ENCODE results near the gene PLA2G4F.

The PLA2G4F gene

DNA sequence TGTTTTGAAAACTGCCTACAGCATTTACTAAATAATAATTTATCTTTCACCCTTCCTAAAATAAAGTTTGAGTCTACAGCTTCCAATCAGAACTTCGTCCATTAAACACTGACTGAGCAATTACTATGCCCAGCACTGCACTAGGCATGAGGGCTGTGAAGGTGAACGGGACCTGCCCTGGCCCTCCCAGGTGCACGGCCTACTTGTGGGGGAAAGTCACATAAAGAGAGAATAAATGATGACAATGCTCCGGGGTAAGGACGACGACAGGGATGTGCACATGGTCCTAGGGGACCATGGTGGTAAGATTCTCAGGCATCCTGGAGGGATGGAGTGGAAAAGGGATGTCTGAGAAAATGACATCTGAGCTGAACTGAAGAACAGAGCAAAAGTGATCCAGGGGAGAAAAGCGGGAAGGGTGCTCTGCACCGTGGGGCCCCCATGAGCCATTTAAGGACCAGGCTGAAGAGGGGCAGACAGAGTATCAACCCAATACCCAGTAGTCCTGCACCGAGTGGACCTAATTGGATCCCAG, 11.5 kb downstream of the PLA2G4F start:
- H3K4me2 ChIP-seq (ENCODE audit: low read length), result no peak overlapping the region

DNA sequence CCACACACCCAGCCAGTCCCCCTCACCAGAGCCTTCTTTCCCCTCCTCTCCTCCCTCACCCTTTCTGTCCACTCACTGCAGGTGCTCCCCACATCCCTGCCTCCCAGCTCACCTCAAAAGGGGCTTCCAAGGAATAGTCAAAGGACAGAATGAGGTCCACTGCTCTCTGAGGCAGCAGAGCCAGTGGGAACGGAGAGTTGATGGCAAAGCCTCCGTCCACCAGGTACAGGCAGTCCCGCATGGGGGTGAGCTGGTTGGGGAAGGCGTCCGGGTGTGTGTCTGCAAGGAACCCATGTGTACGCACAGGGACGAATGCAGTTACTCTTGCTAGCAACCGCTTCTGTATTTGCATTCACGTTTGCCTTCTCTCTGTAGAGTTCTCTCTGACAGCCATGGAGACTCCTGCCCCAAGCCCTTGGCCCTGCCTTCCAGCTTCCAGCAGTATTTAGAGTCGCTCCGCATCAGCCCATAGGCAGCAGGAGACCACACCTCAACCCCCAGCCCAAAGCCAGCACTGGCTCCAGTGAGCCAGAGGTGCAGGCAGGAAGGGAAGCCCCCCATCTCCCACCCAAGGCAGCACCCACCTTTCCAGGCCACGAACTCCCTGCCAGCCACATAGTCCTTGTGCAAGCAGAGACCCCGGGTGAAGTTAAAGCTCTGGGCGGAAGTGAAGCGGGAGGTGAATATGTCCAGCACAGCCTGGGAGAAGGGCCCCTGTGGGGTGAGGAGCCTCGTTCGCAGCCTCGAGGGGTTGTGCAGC, 12.4 kb downstream of the PLA2G4F start:
- Histone ChIP-seq H3K4me1 (no peaks in the 10 kb centered on the region), H3K36me3 (ENCODE audit: control insufficient read depth, insufficient read depth, low read length) (no peaks in the 10 kb centered on the region), H3K4me3 (ENCODE audit: low read depth, low read length) (no peak overlapping the region), H3K27ac (no peak overlapping the region), H3K27me3 (ENCODE audit: control insufficient read depth, insufficient read depth, low read length) (no peaks in the 10 kb centered on the region), H3K9me3 (ENCODE audit: control insufficient read depth, low read length) (no peaks in the 10 kb centered on the region), H3K9ac (no peak overlapping the region), H2AFZ (no peak overlapping the region), H3K79me2 (no peaks in the 10 kb centered on the region), H3K4me2 (ENCODE audit: low read length) (no peak overlapping the region)
- TF ChIP-seq, protein P1, sequence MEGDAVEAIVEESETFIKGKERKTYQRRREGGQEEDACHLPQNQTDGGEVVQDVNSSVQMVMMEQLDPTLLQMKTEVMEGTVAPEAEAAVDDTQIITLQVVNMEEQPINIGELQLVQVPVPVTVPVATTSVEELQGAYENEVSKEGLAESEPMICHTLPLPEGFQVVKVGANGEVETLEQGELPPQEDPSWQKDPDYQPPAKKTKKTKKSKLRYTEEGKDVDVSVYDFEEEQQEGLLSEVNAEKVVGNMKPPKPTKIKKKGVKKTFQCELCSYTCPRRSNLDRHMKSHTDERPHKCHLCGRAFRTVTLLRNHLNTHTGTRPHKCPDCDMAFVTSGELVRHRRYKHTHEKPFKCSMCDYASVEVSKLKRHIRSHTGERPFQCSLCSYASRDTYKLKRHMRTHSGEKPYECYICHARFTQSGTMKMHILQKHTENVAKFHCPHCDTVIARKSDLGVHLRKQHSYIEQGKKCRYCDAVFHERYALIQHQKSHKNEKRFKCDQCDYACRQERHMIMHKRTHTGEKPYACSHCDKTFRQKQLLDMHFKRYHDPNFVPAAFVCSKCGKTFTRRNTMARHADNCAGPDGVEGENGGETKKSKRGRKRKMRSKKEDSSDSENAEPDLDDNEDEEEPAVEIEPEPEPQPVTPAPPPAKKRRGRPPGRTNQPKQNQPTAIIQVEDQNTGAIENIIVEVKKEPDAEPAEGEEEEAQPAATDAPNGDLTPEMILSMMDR (IDR thresholded peaks at IDR 0.05), result no peak

More for the DNA sequence above, 11.5 kb downstream of the PLA2G4F start:
- Histone ChIP-seq H3K36me3 (ENCODE audit: control insufficient read depth, insufficient read depth, low read length) (no peaks in the 10 kb centered on the region), H3K9me3 (ENCODE audit: control insufficient read depth, low read length) (no peaks in the 10 kb centered on the region), H3K27me3 (ENCODE audit: control insufficient read depth, insufficient read depth, low read length) (no peaks in the 10 kb centered on the region), H2AFZ (no peak overlapping the region), H3K4me1 (no peaks in the 10 kb centered on the region), H3K27ac (no peak overlapping the region), H3K9ac (no peak overlapping the region), H3K79me2 (no peaks in the 10 kb centered on the region), H3K4me3 (ENCODE audit: low read depth, low read length) (no peak overlapping the region)
- TF ChIP-seq, protein P1 (IDR thresholded peaks at IDR 0.05), result no peak

- no peak overlapping the region for H2AFZ ChIP-seq
- H3K9ac ChIP-seq, result no peak overlapping the region
- H3K36me3 ChIP-seq (ENCODE audit: control insufficient read depth, insufficient read depth, low read length), result no peaks in the 10 kb centered on the region
- H3K4me3 ChIP-seq (ENCODE audit: low read depth, low read length), result no peak overlapping the region
- H3K4me1 ChIP-seq, result no peaks in the 10 kb centered on the region
- no peaks in the 10 kb centered on the region for H3K79me2 ChIP-seq
- no peak overlapping the region for H3K27ac ChIP-seq
- no peaks in the 10 kb centered on the region for H3K9me3 ChIP-seq (ENCODE audit: control insufficient read depth, low read length)
- H3K4me2 ChIP-seq (ENCODE audit: low read length), result no peak overlapping the region
- no peaks in the 10 kb centered on the region for H3K27me3 ChIP-seq (ENCODE audit: control insufficient read depth, insufficient read depth, low read length)
- TF ChIP-seq, protein P1 (IDR thresholded peaks at IDR 0.05), result no peak
These were observed 13.1 kb downstream of the PLA2G4F start for GRCh38 chr15:42143356-42143755.

- Histone ChIP-seq H3K79me2 (no peaks in the 10 kb centered on the region), H3K36me3 (ENCODE audit: control insufficient read depth, insufficient read depth, low read length) (no peaks in the 10 kb centered on the region), H2AFZ (no peak overlapping the region), H3K27me3 (ENCODE audit: control insufficient read depth, insufficient read depth, low read length) (no peaks in the 10 kb centered on the region), H3K27ac (no peak overlapping the region), H3K4me1 (no peaks in the 10 kb centered on the region), H3K4me3 (ENCODE audit: low read depth, low read length) (no peak overlapping the region), H3K4me2 (ENCODE audit: low read length) (no peak overlapping the region), H3K9me3 (ENCODE audit: control insufficient read depth, low read length) (no peaks in the 10 kb centered on the region), H3K9ac (no peak overlapping the region)
- TF ChIP-seq, protein P1 (IDR thresholded peaks at IDR 0.05), result no peak
These were observed 14.4 kb downstream of the PLA2G4F start for GRCh38 chr15:42141795-42142667.
